Heart right ventricle (tissue), 16 donors: ENCODE data around the gene VGF. TPM values are rescaled to one million over a fixed set of nuclear protein-coding genes. Genes with fewer than 3 reads are reported as not detected.
A peak's percentile ranks its signal among the peaks of the same experiment; 100 is the strongest.
"Not testable (repeated sequence)": the region's sequence is repeated elsewhere in the genome, so short reads cannot be mapped to it uniquely, and the experiment has no call there.

Experiments used
- ATAC-seq, 8 donors: fragments of 200-7000 bp; cut with Tn5 transposase; one replicate each; pipeline ENCODE4 v1.9.1; 2020; ENCODE audit warnings: mild to moderate bottlenecking in 8 of 8, moderate library complexity in 8 of 8, moderate number of reproducible peaks in 1 of 8
- DNase-seq, 2 donors: peaks; one replicate each; pipeline ENCODE4 v3.0.0-alpha.2; 2020
- H3K27ac ChIP-seq, 10 donors: fragments of 200-600 bp; sonication (generic) in 2 of 10; one replicate each; pipeline versions ENCODE4 v1.5.0 to v1.8.0; 2020 to 2022; ENCODE audit warnings: mild to moderate bottlenecking in 3 of 10
- H3K27me3 ChIP-seq, 7 donors: fragments of 200-600 bp; one replicate each; pipeline ENCODE4 v1.8.0; 2021 to 2022; ENCODE audit warnings: mild to moderate bottlenecking in 2 of 7
- H3K36me3 ChIP-seq, 9 donors: fragments of 200-600 bp; sonication (generic) in 1 of 9; one replicate each; pipeline versions ENCODE4 v1.5.0 to v1.8.0; 2020 to 2022; ENCODE audit warnings: mild to moderate bottlenecking in 2 of 9
- H3K4me1 ChIP-seq, 9 donors: fragments of 200-600 bp; sonication (generic) in 1 of 9; one replicate each; pipeline versions ENCODE4 v1.5.0 to v1.8.0; 2020 to 2022; ENCODE audit warnings: mild to moderate bottlenecking in 4 of 9
- H3K4me3 ChIP-seq, 10 donors: fragments of 200-600 bp; sonication (generic) in 2 of 10; one replicate each; pipeline versions ENCODE4 v1.5.0 to v1.8.0; 2020 to 2022; ENCODE audit warnings: mild to moderate bottlenecking in 7 of 10, moderate library complexity in 2 of 10
- H3K9me3 ChIP-seq, 11 donors: fragments of 200-600 bp in 10 of 11; sonication (generic) in 2 of 11; one replicate each; pipeline versions ENCODE4 v1.5.0 to v1.8.0; 2013 to 2022; ENCODE audit warnings: mild to moderate bottlenecking in 2 of 11, control low read depth in 1 of 11, moderate library complexity in 1 of 11
- CTCF ChIP-seq, 9 donors: fragments of 200-600 bp; sonication (generic) in 2 of 9; IDR thresholded peaks; one replicate each; pipeline versions ENCODE4 v1.5.0 to v1.8.0; 2021 to 2022; ENCODE audit warnings: antibody characterized with exemption in 9 of 9, mild to moderate bottlenecking in 5 of 9, moderate library complexity in 1 of 9
- WGBS, 2 donors: extraction: QIAGEN DNeasy Blood & Tissue Kit; methylation state at CpG; one replicate each; pipeline ENCODE4 v1.1.7; 2013; ENCODE audit warnings: inconsistent platforms in 1 of 2; 5-methylcytosine and 5-hydroxymethylcytosine counted together
- intact Hi-C, 10 donors: fragments of 100-400 bp; cut with DNase I; formaldehyde crosslinking; loops; one replicate each; pipeline versions ENCODE4 v1.11.1 to v1.14.2; 2022
- polyA plus RNA-seq, 2 donors: library from polyadenylated mRNA; stranded (reverse); fragments of 200-250 nt; gene quantifications; one replicate each; pipeline ENCODE4 v1.2.3, GENCODE V29; 2013
- total RNA-seq, 10 donors: library from RNA; stranded (reverse); fragmentation: NEBNext Ultra II Directional in 3 of 10; extraction: Animal tissue kit (Norgen Biotek cat#: 25700) in 3 of 10; gene quantifications; one replicate each; pipeline versions ENCODE4 v1.2.1 to v1.2.4, GENCODE V29; 2021 to 2023
- donor health status: Arrhythmogenic right ventricular cardiomyopathy.
- donor health status: ischemic (EF 13 %, LVEDD 7.1; RV severe dilation, severe dysfunction).
- donor health status: healthy with polysubstance abuse.
- donor health status: DM: no; HTN: yes; CAD: no.
- donor health status: DM: no; HTN: no; CAD: no.
- donor health status: ischemic (EF 25% LVEDD 6.9; RV normal size, moderate dysfunction).
- donor health status: ischemic (EF 25% LVEDD 5.7; RV mildly dilated, moderate dysfunction).
- donor health status: healthy.
- donor health status: DM: yes; HTN: yes; CAD: no.
- donor health status: Ischemic cardiomyopathy.
- donor health status: ischemic (EF 35%, LVEDD 5.7; RV mildly dilated, moderate dysfunction).
- donor health status: nonischemic (EF 11% LVEDD 7.7; RV severe dilation, severe dysfunction).
- donor health status: DM: yes; HTN: yes; CAD: no.
- donor health status: PGD.
- donor health status: ischemic (EF 29% LVEDD 5.4; RV normal size, mild dysfunction).
- donor health status: nonischemic (EF 23%, LVEDD 6.1; RV moderate dilation, normal function).

Gene VGF
- total and polyA plus RNA-seq, 12 donors: 0.17 TPM; not detected in 11

- peak in 3 of 8 donors; percentile 15 to 23 (median 17) for ATAC-seq
- 66 to 71% methylated on average over 9 of the region's 9 CpGs for WGBS, 2 donors
- intact Hi-C loops: loop anchor here in 8 of 10 donors (1.0 to 10.0 kb wide), 6 partner anchors 40 to 243 kb away; partner anchors contain the start of genes ACHE (in 1 of the 8) and TRIM56 (in 1 of the 8)
- TF ChIP-seq CTCF (IDR thresholded peaks at IDR 0.05): no peak
- Histone ChIP-seq H3K9me3 (no peaks in the 10 kb centered on the region), H3K27ac (peak overlapping the region in 7 of 10 donors; percentile 22 to 84 (median 52)), H3K27me3 (peaks cover 0 to 7% (median 0%) of the 10 kb centered on the region in 7 donors), H3K4me3 (peak overlapping the region in 3 of 10 donors; percentile 15 to 33 (median 26)), H3K4me1 (peaks cover 7 to 42% (median 13%) of the 10 kb centered on the region in 9 donors), H3K36me3 (peaks cover 0 to 27% (median 0%) of the 10 kb centered on the region in 9 donors)
- no peak for DNase-seq
Observed at GRCh38 chr7:101137651-101138212, 27.6 kb downstream of the VGF start.

- ATAC-seq (no peak), DNase-seq (no peak)
- Histone ChIP-seq H3K36me3 (peaks cover 0 to 49% (median 0%) of the 10 kb centered on the region in 9 donors), H3K4me3 (no peak overlapping the region), H3K9me3 (no peaks in the 10 kb centered on the region), H3K27ac (peak overlapping the region in 1 of 10 donors; percentile 26), H3K27me3 (peaks cover 0 to 7% (median 0%) of the 10 kb centered on the region in 7 donors), H3K4me1 (peaks cover 7 to 49% (median 13%) of the 10 kb centered on the region in 9 donors)
- 88 to 94% methylated on average over 6 of the region's 6 CpGs for WGBS, 2 donors
- intact Hi-C loops: loop anchor here in 2 of 10 donors (5.0 to 10.0 kb wide), 2 partner anchors 37 to 240 kb away; partner anchors contain the start of gene ACHE (in 1 of the 2)
- TF ChIP-seq CTCF (IDR thresholded peaks at IDR 0.05): no peak
Observed at GRCh38 chr7:101134399-101134980, 30.9 kb downstream of the VGF start.

- Histone ChIP-seq H3K27me3 (peaks cover 0 to 7% (median 0%) of the 10 kb centered on the region in 7 donors), H3K4me1 (peaks cover 7 to 44% (median 13%) of the 10 kb centered on the region in 9 donors), H3K4me3 (no peak overlapping the region), H3K9me3 (no peaks in the 10 kb centered on the region), H3K27ac (peak overlapping the region in 1 of 10 donors; percentile 26), H3K36me3 (peaks cover 0 to 49% (median 0%) of the 10 kb centered on the region in 9 donors)
- intact Hi-C loops: loop anchor here in 2 of 10 donors (5.0 to 10.0 kb wide), 2 partner anchors 37 to 239 kb away; partner anchors contain the start of gene ACHE (in 1 of the 2)
- 85 to 86% methylated on average over 15 of the region's 15 CpGs for WGBS, 2 donors
- no peak for DNase-seq
- ATAC-seq: no peak
- no peak for TF ChIP-seq CTCF (IDR thresholded peaks at IDR 0.05)
Observed at GRCh38 chr7:101133621-101134398, 31.6 kb downstream of the VGF start.

GRCh38 chr7:101132626-101133600 lies 32.5 kb downstream of the VGF start:
- H3K27me3 ChIP-seq, H3K4me3 ChIP-seq, H3K27ac ChIP-seq, ATAC-seq, DNase-seq, H3K9me3 ChIP-seq: not testable (repeated sequence)
- WGBS, 2 donors: 86 to 91% methylated on average over 18 of the region's 18 CpGs
- H3K4me1 ChIP-seq: peaks cover 4 to 43% (median 7%) of the 10 kb centered on the region in 9 donors
- H3K36me3 ChIP-seq: peaks cover 0 to 49% (median 0%) of the 10 kb centered on the region in 9 donors
- intact Hi-C loops: loop anchor here in 2 of 10 donors (5.0 to 10.0 kb wide), 2 partner anchors 36 to 238 kb away; partner anchors contain the start of gene ACHE (in 1 of the 2)
